ENCODE results near the gene POLA1. TPM values are rescaled to one million over a fixed set of nuclear protein-coding genes. Genes with fewer than 3 reads are reported as not detected.

Gene POLA1
- total and polyA plus RNA-seq, 7 experiments from 2014 or later, result 4.1 to 26.6 (median 6.5) TPM

GRCh38 chrX:24899391-24899790 is 205.7 kb downstream of the POLA1 start:
- intact Hi-C loops (cut with micrococcal nuclease), result no loop called here
- POLR2A ChIA-PET, result no interaction called here
- Histone ChIP-seq H3K4me1 (ENCODE audit: control insufficient read depth in 2 of 2, insufficient read depth in 2 of 2, low read length in 2 of 2) (no peaks in the 10 kb centered on the region), H3K27ac (ENCODE audit: low read depth, low read length) (no peak overlapping the region), H3K27me3 (ENCODE audit: control insufficient read depth in 2 of 2, insufficient read depth in 2 of 2, low read length in 2 of 2) (no peaks in the 10 kb centered on the region), H3K4me3 (ENCODE audit: low read length) (no peak overlapping the region), H3K9me3 (ENCODE audit: control insufficient read depth in 2 of 3, low read length in 3 of 3) (no peaks in the 10 kb centered on the region), H3K36me3 (ENCODE audit: control insufficient read depth in 2 of 3, insufficient read depth in 3 of 3, low read length in 3 of 3) (no peaks in the 10 kb centered on the region)
- peaks cover 0 to 4% (median 0%) of the 10 kb centered on the region in 11 donors for H3K9me3 Mint-ChIP-seq
- H3K27ac Mint-ChIP-seq, result no peak overlapping the region
- H3K4me1 Mint-ChIP-seq, result no peaks in the 10 kb centered on the region
- DNase-seq, result no peak
- no peaks in the 10 kb centered on the region for H3K27me3 Mint-ChIP-seq
- no peak overlapping the region for H3K4me3 Mint-ChIP-seq
- CTCF ChIA-PET, result no interaction called here
- peaks cover 0 to 32% (median 23%) of the 10 kb centered on the region in 5 donors for H3K36me3 Mint-ChIP-seq
- no peak for ATAC-seq

GRCh38 chrX:24900234-24900633 is 206.5 kb downstream of the POLA1 start:
- DNase-seq (no peak), ATAC-seq (no peak)
- Histone ChIP-seq H3K4me3 (ENCODE audit: low read length) (no peak overlapping the region), H3K9me3 (ENCODE audit: control insufficient read depth in 2 of 3, low read length in 3 of 3) (no peaks in the 10 kb centered on the region), H3K27me3 (ENCODE audit: control insufficient read depth in 2 of 2, insufficient read depth in 2 of 2, low read length in 2 of 2) (no peaks in the 10 kb centered on the region), H3K4me1 (ENCODE audit: control insufficient read depth in 2 of 2, insufficient read depth in 2 of 2, low read length in 2 of 2) (no peaks in the 10 kb centered on the region), H3K27ac (ENCODE audit: low read depth, low read length) (no peak overlapping the region), H3K36me3 (ENCODE audit: control insufficient read depth in 2 of 3, insufficient read depth in 3 of 3, low read length in 3 of 3) (no peaks in the 10 kb centered on the region)
- no peak overlapping the region for H3K27ac Mint-ChIP-seq
- H3K9me3 Mint-ChIP-seq, result peaks cover 0 to 4% (median 0%) of the 10 kb centered on the region in 11 donors
- ChIA-PET POLR2A (no interaction called here), CTCF (no interaction called here)
- intact Hi-C loops (cut with micrococcal nuclease), result no loop called here
- no peaks in the 10 kb centered on the region for H3K4me1 Mint-ChIP-seq
- H3K27me3 Mint-ChIP-seq, result no peaks in the 10 kb centered on the region
- peaks cover 0 to 29% (median 20%) of the 10 kb centered on the region in 5 donors for H3K36me3 Mint-ChIP-seq
- H3K4me3 Mint-ChIP-seq, result no peak overlapping the region

DNA sequence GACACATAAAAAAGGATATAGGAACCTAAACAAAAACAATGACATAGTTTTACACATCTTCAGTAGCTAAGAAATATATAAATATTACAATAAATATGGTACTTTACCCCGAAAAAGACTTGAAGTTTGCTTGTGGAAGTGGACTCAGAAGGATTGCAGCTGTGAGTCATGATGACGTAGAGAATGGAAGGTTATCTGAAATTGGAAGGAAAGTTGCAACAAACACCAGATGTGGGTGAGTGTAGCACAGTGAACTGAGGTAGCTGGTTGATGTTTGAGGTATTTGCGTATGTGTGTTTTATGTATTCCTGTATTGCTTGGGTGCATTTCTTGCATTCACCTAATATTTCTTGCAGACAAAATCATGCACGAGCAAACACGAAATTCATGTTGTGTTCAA is 209.1 kb downstream of the POLA1 start:
- H3K36me3 ChIP-seq (ENCODE audit: control insufficient read depth in 2 of 3, insufficient read depth in 3 of 3, low read length in 3 of 3), result no peaks in the 10 kb centered on the region
- no peak overlapping the region for H3K27ac ChIP-seq (ENCODE audit: low read depth, low read length)
- intact Hi-C loops (cut with micrococcal nuclease), result no loop called here
- Mint-ChIP-seq H3K4me1 (no peaks in the 10 kb centered on the region), H3K9me3 (peaks cover 0 to 6% (median 2%) of the 10 kb centered on the region in 11 donors), H3K36me3 (peaks cover 0 to 26% (median 8%) of the 10 kb centered on the region in 5 donors), H3K4me3 (no peak overlapping the region), H3K27me3 (no peaks in the 10 kb centered on the region), H3K27ac (no peak overlapping the region)
- no peak for ATAC-seq
- no peaks in the 10 kb centered on the region for H3K4me1 ChIP-seq (ENCODE audit: control insufficient read depth in 2 of 2, insufficient read depth in 2 of 2, low read length in 2 of 2)
- H3K4me3 ChIP-seq (ENCODE audit: low read length), result no peak overlapping the region
- H3K27me3 ChIP-seq (ENCODE audit: control insufficient read depth in 2 of 2, insufficient read depth in 2 of 2, low read length in 2 of 2), result no peaks in the 10 kb centered on the region
- DNase-seq, result no peak
- POLR2A ChIA-PET, result no interaction called here
- H3K9me3 ChIP-seq (ENCODE audit: control insufficient read depth in 2 of 3, low read length in 3 of 3), result no peaks in the 10 kb centered on the region
- CTCF ChIA-PET, result no interaction called here

DNA sequence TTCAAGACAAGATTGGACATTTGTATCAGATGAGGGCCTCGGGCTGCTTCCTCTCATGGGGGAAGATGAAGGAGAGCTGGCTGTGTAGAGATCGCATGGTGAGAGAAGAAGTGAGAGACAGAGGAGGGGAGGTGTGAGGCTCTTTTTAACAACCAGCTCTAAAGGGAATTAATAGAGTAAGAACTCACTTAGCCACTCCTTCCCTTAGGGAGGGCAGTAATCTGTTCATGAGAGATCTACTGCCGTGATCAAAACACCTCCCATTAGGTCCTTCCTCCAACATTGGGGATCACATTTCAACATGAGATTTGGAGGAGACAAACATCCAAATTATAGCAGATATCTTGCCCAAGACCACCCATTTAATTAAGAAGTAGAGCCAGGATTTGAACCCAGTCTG is 225.0 kb downstream of the POLA1 start:
- ATAC-seq (no peak), DNase-seq (no peak)
- Mint-ChIP-seq H3K9me3 (no peaks in the 10 kb centered on the region), H3K36me3 (peaks cover 0 to 10% (median 5%) of the 10 kb centered on the region in 5 donors), H3K27me3 (no peaks in the 10 kb centered on the region), H3K27ac (no peak overlapping the region), H3K4me3 (no peak overlapping the region), H3K4me1 (peaks cover 0 to 2% (median 0%) of the 10 kb centered on the region in 7 donors)
- Histone ChIP-seq H3K27me3 (ENCODE audit: control insufficient read depth in 2 of 2, insufficient read depth in 2 of 2, low read length in 2 of 2) (no peaks in the 10 kb centered on the region), H3K4me3 (ENCODE audit: low read length) (no peak overlapping the region), H3K9me3 (ENCODE audit: control insufficient read depth in 2 of 3, low read length in 3 of 3) (no peaks in the 10 kb centered on the region), H3K36me3 (ENCODE audit: control insufficient read depth in 2 of 3, insufficient read depth in 3 of 3, low read length in 3 of 3) (no peaks in the 10 kb centered on the region), H3K4me1 (ENCODE audit: control insufficient read depth in 2 of 2, insufficient read depth in 2 of 2, low read length in 2 of 2) (no peaks in the 10 kb centered on the region), H3K27ac (ENCODE audit: low read depth, low read length) (no peak overlapping the region)
- intact Hi-C loops (cut with micrococcal nuclease), result no loop called here
- ChIA-PET POLR2A (no interaction called here), CTCF (no interaction called here)

- H3K27ac Mint-ChIP-seq, result no peak overlapping the region
- ATAC-seq (no peak), DNase-seq (no peak)
- no peak overlapping the region for H3K4me3 Mint-ChIP-seq
- Histone ChIP-seq H3K4me3 (ENCODE audit: low read length) (no peak overlapping the region), H3K27me3 (ENCODE audit: control insufficient read depth in 2 of 2, insufficient read depth in 2 of 2, low read length in 2 of 2) (no peaks in the 10 kb centered on the region), H3K9me3 (ENCODE audit: control insufficient read depth in 2 of 3, low read length in 3 of 3) (no peaks in the 10 kb centered on the region), H3K36me3 (ENCODE audit: control insufficient read depth in 2 of 3, insufficient read depth in 3 of 3, low read length in 3 of 3) (no peaks in the 10 kb centered on the region), H3K4me1 (ENCODE audit: control insufficient read depth in 2 of 2, insufficient read depth in 2 of 2, low read length in 2 of 2) (no peaks in the 10 kb centered on the region), H3K27ac (ENCODE audit: low read depth, low read length) (no peak overlapping the region)
- POLR2A ChIA-PET, result no interaction called here
- intact Hi-C loops (cut with micrococcal nuclease), result no loop called here
- peaks cover 0 to 2% (median 0%) of the 10 kb centered on the region in 7 donors for H3K4me1 Mint-ChIP-seq
- H3K27me3 Mint-ChIP-seq, result no peaks in the 10 kb centered on the region
- peaks cover 0 to 2% (median 0%) of the 10 kb centered on the region in 11 donors for H3K9me3 Mint-ChIP-seq
- CTCF ChIA-PET, result no interaction called here
- peaks cover 0 to 18% (median 5%) of the 10 kb centered on the region in 5 donors for H3K36me3 Mint-ChIP-seq
Observed at GRCh38 chrX:24920769-24921168, 227.1 kb downstream of the POLA1 start.

DNA sequence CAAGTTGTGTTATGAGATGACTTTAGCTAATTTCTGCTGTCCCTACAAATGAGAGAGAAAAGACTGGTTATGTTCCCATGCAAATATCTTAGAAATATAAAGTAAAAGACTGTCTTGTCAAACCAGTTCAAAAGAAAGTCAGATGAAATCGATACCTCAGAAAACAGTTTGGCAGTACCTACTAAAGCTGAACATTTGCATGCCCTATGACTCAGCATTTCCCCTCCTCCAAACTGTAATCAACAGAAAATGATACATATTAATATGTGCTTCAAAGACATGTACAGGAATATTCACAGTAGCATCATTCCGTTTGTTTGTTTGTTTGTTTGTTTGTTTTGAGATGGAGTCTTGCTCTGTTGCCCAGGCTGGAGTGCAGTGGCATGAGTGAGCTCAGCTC is 231.7 kb downstream of the POLA1 start:
- Histone ChIP-seq H3K27me3 (ENCODE audit: control insufficient read depth in 2 of 2, insufficient read depth in 2 of 2, low read length in 2 of 2) (no peaks in the 10 kb centered on the region), H3K4me1 (ENCODE audit: control insufficient read depth in 2 of 2, insufficient read depth in 2 of 2, low read length in 2 of 2) (no peaks in the 10 kb centered on the region), H3K36me3 (ENCODE audit: control insufficient read depth in 2 of 3, insufficient read depth in 3 of 3, low read length in 3 of 3) (no peaks in the 10 kb centered on the region), H3K4me3 (ENCODE audit: low read length) (no peak overlapping the region), H3K27ac (ENCODE audit: low read depth, low read length) (no peak overlapping the region), H3K9me3 (ENCODE audit: control insufficient read depth in 2 of 3, low read length in 3 of 3) (no peaks in the 10 kb centered on the region)
- ATAC-seq (no peak), DNase-seq (no peak)
- Mint-ChIP-seq H3K36me3 (peaks cover 0 to 17% (median 10%) of the 10 kb centered on the region in 5 donors), H3K9me3 (peaks cover 0 to 2% (median 0%) of the 10 kb centered on the region in 11 donors), H3K4me1 (no peaks in the 10 kb centered on the region), H3K4me3 (no peak overlapping the region), H3K27me3 (no peaks in the 10 kb centered on the region), H3K27ac (no peak overlapping the region)
- intact Hi-C loops (cut with micrococcal nuclease), result no loop called here
- ChIA-PET POLR2A (no interaction called here), CTCF (no interaction called here)

DNA sequence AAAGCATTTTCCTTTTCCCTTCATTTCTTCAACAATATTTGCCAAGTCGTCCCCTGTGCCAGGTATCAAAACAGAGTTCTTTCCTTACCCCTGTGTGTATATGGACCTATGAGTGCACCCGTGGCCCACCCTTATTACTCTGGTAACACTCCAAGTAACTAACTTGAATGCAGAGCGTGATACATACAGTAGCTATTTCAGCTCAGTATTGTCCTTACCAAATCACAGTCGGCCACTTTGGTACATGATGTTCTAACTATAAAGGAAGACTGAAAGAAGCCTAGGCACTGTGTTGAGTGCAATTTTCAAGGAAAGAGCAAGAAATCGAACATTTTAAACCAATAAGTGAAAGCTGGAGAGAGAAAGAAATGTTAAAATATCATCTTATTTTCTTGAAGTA is 233.7 kb downstream of the POLA1 start:
- no peak overlapping the region for H3K4me3 Mint-ChIP-seq
- Histone ChIP-seq H3K27me3 (ENCODE audit: control insufficient read depth in 2 of 2, insufficient read depth in 2 of 2, low read length in 2 of 2) (no peaks in the 10 kb centered on the region), H3K4me3 (ENCODE audit: low read length) (no peak overlapping the region), H3K4me1 (ENCODE audit: control insufficient read depth in 2 of 2, insufficient read depth in 2 of 2, low read length in 2 of 2) (no peaks in the 10 kb centered on the region), H3K36me3 (ENCODE audit: control insufficient read depth in 2 of 3, insufficient read depth in 3 of 3, low read length in 3 of 3) (no peaks in the 10 kb centered on the region), H3K27ac (ENCODE audit: low read depth, low read length) (no peak overlapping the region), H3K9me3 (ENCODE audit: control insufficient read depth in 2 of 3, low read length in 3 of 3) (no peaks in the 10 kb centered on the region)
- ATAC-seq, result no peak
- H3K27me3 Mint-ChIP-seq, result no peaks in the 10 kb centered on the region
- POLR2A ChIA-PET, result no interaction called here
- no peak overlapping the region for H3K27ac Mint-ChIP-seq
- intact Hi-C loops (cut with micrococcal nuclease), result no loop called here
- H3K9me3 Mint-ChIP-seq, result peaks cover 0 to 2% (median 0%) of the 10 kb centered on the region in 11 donors
- H3K36me3 Mint-ChIP-seq, result peaks cover 0 to 15% (median 6%) of the 10 kb centered on the region in 5 donors
- CTCF ChIA-PET, result no interaction called here
- no peak for DNase-seq
- H3K4me1 Mint-ChIP-seq, result no peaks in the 10 kb centered on the region

Measured in naive thymus-derived CD4-positive, alpha-beta T cell (primary cell).